Measurements from ENCODE around the gene HMGB1. TPM values are rescaled to one million over a fixed set of nuclear protein-coding genes. Genes with fewer than 3 reads are reported as not detected.

The HMGB1 gene
- total RNA-seq, 1 experiment from 2014 or later = 660 TPM

- H3K4me1 ChIP-seq (ENCODE audit: low read length) = peaks cover 46% of the 10 kb centered on the region
- H3K79me2 ChIP-seq (ENCODE audit: low read length) = no peaks in the 10 kb centered on the region
- no peak overlapping the region for H2AFZ ChIP-seq (ENCODE audit: low read length)
- no peak overlapping the region for H3K4me3 ChIP-seq (ENCODE audit: low read length)
- H4K20me1 ChIP-seq (ENCODE audit: insufficient read depth, low read depth, low read length) = no peaks in the 10 kb centered on the region
- H3K27ac ChIP-seq (ENCODE audit: low read length) = no peak overlapping the region
- no peaks in the 10 kb centered on the region for H3K9me2 ChIP-seq (replicated peaks; ENCODE audit: insufficient read depth, low read length)
- no peak for DNase-seq
- peak overlapping the region; percentile 18 for H3K4me2 ChIP-seq (ENCODE audit: low read depth, low read length, poor library complexity, severe bottlenecking)
- no peaks in the 10 kb centered on the region for H3K27me3 ChIP-seq (ENCODE audit: low read length)
- no peaks in the 10 kb centered on the region for H3K9me3 ChIP-seq (ENCODE audit: low read length)
- H3K9ac ChIP-seq (ENCODE audit: low read length) = no peak overlapping the region
- no peaks in the 10 kb centered on the region for H3K36me3 ChIP-seq (ENCODE audit: insufficient read depth, low read length)
These were observed 29.8 kb downstream of the HMGB1 start for GRCh38 chr13:30435911-30436451.

DNA sequence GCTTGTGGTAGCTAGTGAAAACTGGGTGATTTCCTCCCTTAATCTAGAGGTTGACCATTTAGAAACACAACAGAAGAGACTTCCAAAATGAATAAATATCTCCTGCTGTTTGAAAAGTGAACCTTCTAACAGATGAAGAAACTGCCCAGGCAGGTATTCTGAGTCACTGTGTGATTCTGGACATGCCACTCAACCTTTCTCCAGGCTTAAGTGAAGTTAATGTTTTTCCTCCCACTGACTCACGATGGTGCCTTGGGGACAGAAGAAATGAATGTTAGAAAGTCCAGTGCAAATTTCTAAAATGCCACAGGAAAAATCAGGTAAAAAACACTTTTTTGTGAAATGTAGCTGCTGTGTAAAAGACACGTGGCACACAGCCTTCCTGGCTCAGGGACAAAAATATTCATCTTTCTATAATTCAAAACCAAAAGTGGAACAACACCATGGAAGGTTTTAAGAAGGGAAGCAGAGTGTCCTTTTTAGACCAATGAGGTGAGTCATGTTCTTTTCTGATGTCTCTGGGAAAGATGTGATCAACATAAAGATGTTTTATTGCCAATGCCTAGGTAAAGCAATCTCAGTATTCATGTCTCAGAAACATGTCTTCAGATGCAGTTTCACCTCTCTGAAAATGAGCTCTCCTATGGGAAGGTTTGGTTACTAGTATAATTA lies 34.3 kb downstream of the HMGB1 start:
- H3K79me2 ChIP-seq (ENCODE audit: low read length) = no peaks in the 10 kb centered on the region
- H2AFZ ChIP-seq (ENCODE audit: low read length) = peak overlapping the region; percentile 4; the same call in 1 of the 2 replicates
- H3K27me3 ChIP-seq (ENCODE audit: low read length) = no peaks in the 10 kb centered on the region
- H3K36me3 ChIP-seq (ENCODE audit: insufficient read depth, low read length) = no peaks in the 10 kb centered on the region
- DNase-seq = no peak
- no peaks in the 10 kb centered on the region for H3K9me3 ChIP-seq (ENCODE audit: low read length)
- H3K9ac ChIP-seq (ENCODE audit: low read length) = no peak overlapping the region
- no peaks in the 10 kb centered on the region for H4K20me1 ChIP-seq (ENCODE audit: insufficient read depth, low read depth, low read length)
- peak overlapping the region; percentile 74 for H3K4me2 ChIP-seq (ENCODE audit: low read depth, low read length, poor library complexity, severe bottlenecking)
- peaks cover 57% of the 10 kb centered on the region for H3K4me1 ChIP-seq (ENCODE audit: low read length)
- no peaks in the 10 kb centered on the region for H3K9me2 ChIP-seq (replicated peaks; ENCODE audit: insufficient read depth, low read length)
- no peak overlapping the region for H3K4me3 ChIP-seq (ENCODE audit: low read length)
- no peak overlapping the region for H3K27ac ChIP-seq (ENCODE audit: low read length)

GRCh38 chr13:30429721-30430694 lies 35.7 kb downstream of the HMGB1 start:
- Histone ChIP-seq H3K9me2 (replicated peaks; ENCODE audit: insufficient read depth, low read length) (no peaks in the 10 kb centered on the region), H3K4me2 (ENCODE audit: low read depth, low read length, poor library complexity, severe bottlenecking) (peak overlapping the region; percentile 74), H4K20me1 (ENCODE audit: insufficient read depth, low read depth, low read length) (no peaks in the 10 kb centered on the region), H3K9ac (ENCODE audit: low read length) (peak overlapping the region; percentile 44), H3K4me1 (ENCODE audit: low read length) (peaks cover 49% of the 10 kb centered on the region), H3K27ac (ENCODE audit: low read length) (peak overlapping the region; percentile 87), H2AFZ (ENCODE audit: low read length) (peak overlapping the region; percentile 58), H3K36me3 (ENCODE audit: insufficient read depth, low read length) (no peaks in the 10 kb centered on the region), H3K9me3 (ENCODE audit: low read length) (no peaks in the 10 kb centered on the region), H3K4me3 (ENCODE audit: low read length) (peak overlapping the region; percentile 36), H3K27me3 (ENCODE audit: low read length) (no peaks in the 10 kb centered on the region), H3K79me2 (ENCODE audit: low read length) (no peaks in the 10 kb centered on the region)
- DNase-seq = no peak

DNA sequence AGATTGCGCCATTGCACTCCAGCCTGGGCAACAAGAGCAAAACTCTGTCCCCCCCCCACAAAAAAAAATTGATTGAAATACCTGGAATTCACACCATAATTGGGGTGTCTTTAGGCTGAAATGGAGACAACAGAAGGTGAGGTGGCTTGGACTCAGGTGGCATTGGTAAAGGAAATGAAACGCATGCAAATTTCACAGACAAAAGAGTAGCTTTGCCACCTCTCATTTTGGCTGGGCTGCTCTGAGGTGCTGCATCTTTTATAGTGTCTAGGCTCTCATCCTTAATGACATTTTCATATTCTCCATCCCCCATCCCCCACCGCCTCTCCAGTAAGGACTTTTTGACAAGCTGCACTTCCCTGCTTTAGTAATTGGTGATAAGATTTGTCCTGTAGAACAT lies 36.5 kb downstream of the HMGB1 start:
- no peaks in the 10 kb centered on the region for H4K20me1 ChIP-seq (ENCODE audit: insufficient read depth, low read depth, low read length)
- H3K4me1 ChIP-seq (ENCODE audit: low read length) = peaks cover 56% of the 10 kb centered on the region
- peak overlapping the region; percentile 87 for H3K27ac ChIP-seq (ENCODE audit: low read length)
- peak overlapping the region; percentile 74 for H3K4me2 ChIP-seq (ENCODE audit: low read depth, low read length, poor library complexity, severe bottlenecking)
- no peaks in the 10 kb centered on the region for H3K9me3 ChIP-seq (ENCODE audit: low read length)
- peak overlapping the region; percentile 44 for H3K9ac ChIP-seq (ENCODE audit: low read length)
- H3K9me2 ChIP-seq (replicated peaks; ENCODE audit: insufficient read depth, low read length) = no peaks in the 10 kb centered on the region
- H2AFZ ChIP-seq (ENCODE audit: low read length) = no peak overlapping the region
- peak overlapping the region; percentile 36 for H3K4me3 ChIP-seq (ENCODE audit: low read length)
- H3K79me2 ChIP-seq (ENCODE audit: low read length) = no peaks in the 10 kb centered on the region
- no peaks in the 10 kb centered on the region for H3K27me3 ChIP-seq (ENCODE audit: low read length)
- H3K36me3 ChIP-seq (ENCODE audit: insufficient read depth, low read length) = no peaks in the 10 kb centered on the region
- peak; percentile 87 for DNase-seq

DNA sequence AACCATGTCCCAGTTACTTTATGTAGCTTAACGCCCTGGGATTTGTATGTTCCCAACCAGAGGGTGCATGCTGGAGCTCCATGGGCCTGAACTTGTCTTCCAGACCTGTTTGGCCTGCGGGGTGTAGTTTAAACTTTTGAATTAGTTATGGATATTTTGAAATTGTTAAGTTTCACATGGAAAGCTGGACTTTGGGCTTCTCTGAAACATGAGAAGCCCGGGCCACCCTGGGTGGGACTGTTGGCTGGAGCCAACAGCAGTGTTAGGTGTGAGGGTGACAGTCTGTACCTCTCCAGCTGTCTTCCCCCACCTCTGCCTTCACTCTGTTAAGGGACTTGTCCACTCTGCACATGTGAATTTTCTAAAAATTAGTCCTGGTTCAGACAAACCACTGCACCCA lies 41.8 kb downstream of the HMGB1 start:
- Histone ChIP-seq H3K9me2 (replicated peaks; ENCODE audit: insufficient read depth, low read length) (no peaks in the 10 kb centered on the region), H3K27ac (ENCODE audit: low read length) (peak overlapping the region; percentile 94), H3K9me3 (ENCODE audit: low read length) (no peaks in the 10 kb centered on the region), H3K27me3 (ENCODE audit: low read length) (no peaks in the 10 kb centered on the region), H3K36me3 (ENCODE audit: insufficient read depth, low read length) (no peaks in the 10 kb centered on the region), H4K20me1 (ENCODE audit: insufficient read depth, low read depth, low read length) (no peaks in the 10 kb centered on the region), H3K4me3 (ENCODE audit: low read length) (peak overlapping the region; percentile 88), H3K4me1 (ENCODE audit: low read length) (peaks cover 70% of the 10 kb centered on the region), H3K79me2 (ENCODE audit: low read length) (peaks cover 8% of the 10 kb centered on the region; the same call in 1 of the 2 replicates), H3K4me2 (ENCODE audit: low read depth, low read length, poor library complexity, severe bottlenecking) (peak overlapping the region; percentile 99), H3K9ac (ENCODE audit: low read length) (peak overlapping the region; percentile 19; the same call in 1 of the 2 replicates), H2AFZ (ENCODE audit: low read length) (no peak overlapping the region)
- no peak for DNase-seq

GRCh38 chr13:30422054-30422839 lies 43.5 kb downstream of the HMGB1 start, which contains the start of gene UBE2L5:
UBE2L5 (plus strand) TSS chr13:30422493; CDS start chr13:30427991, 5,498 bp downstream.
- H3K27ac ChIP-seq (ENCODE audit: low read length) = peak within 1 kb of the TSS; percentile 96
- peak within 1 kb of the TSS; percentile 92 for H3K9ac ChIP-seq (ENCODE audit: low read length)
- DNase-seq = peak; percentile 94
- H3K4me1 ChIP-seq (ENCODE audit: low read length) = peaks cover 81% of the 10 kb centered on the region
- H3K9me2 ChIP-seq (replicated peaks; ENCODE audit: insufficient read depth, low read length) = no peaks in the 10 kb centered on the region
- no peaks in the 10 kb centered on the region for H4K20me1 ChIP-seq (ENCODE audit: insufficient read depth, low read depth, low read length)
- peaks cover 8% of the 10 kb centered on the region; the same call in 1 of the 2 replicates for H3K79me2 ChIP-seq (ENCODE audit: low read length)
- no peaks in the 10 kb centered on the region for H3K9me3 ChIP-seq (ENCODE audit: low read length)
- H3K4me2 ChIP-seq (ENCODE audit: low read depth, low read length, poor library complexity, severe bottlenecking) = peak within 1 kb of the TSS; percentile 99
- no peaks in the 10 kb centered on the region for H3K27me3 ChIP-seq (ENCODE audit: low read length)
- peak within 1 kb of the TSS; percentile 88 for H3K4me3 ChIP-seq (ENCODE audit: low read length)
- no peaks in the 10 kb centered on the region for H3K36me3 ChIP-seq (ENCODE audit: insufficient read depth, low read length)
- H2AFZ ChIP-seq (ENCODE audit: low read length) = no peak within 1 kb of the TSS

DNA sequence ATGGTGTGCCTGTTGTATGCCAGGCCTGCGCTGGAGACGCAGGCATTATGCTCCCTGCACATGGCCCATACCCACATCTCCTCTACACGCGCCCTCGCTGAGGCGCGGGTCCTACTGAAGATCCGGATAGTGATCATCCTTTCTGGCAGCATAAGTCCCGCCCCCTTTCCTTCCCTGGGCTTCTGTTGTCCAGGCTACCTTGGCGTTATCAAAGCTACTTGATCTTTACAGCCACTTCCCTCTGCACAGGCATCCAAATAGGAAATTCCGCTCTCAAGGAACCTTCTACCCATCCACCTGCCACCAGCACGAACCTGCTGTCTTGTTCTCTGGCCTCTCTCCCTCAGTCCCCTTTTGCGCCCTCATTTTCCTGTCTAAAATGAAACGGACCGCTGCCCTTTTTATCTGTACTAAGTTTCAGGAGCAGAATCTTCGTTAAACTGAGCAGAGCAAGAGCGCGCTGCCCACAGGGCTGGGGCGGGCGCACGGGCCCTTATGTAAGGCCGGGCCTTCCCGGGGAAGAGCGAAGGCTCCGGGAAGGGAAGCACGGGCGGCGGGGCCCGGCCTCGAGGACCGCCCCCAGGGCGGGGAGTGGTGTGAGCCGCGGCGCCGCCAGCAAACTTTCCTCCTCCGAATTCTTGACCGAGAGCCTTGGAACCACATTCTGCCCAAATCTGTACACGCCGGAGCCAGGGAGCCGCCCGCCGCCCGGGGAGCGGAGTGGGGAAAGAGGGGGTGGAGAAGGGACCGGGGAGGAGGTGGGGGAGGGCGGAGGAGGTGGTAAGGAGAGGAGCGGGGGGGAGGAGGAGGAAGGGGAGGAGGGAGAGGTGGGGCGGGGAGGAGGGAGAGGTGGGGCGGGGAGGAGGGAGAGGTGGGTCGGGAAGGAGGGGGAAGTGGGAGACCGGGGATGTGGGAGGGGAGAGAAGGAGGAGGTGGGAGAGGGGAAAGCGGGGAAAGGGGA lies 44.4 kb downstream of the HMGB1 start:
- Histone ChIP-seq H3K27ac (ENCODE audit: low read length) (peak overlapping the region; percentile 96), H3K27me3 (ENCODE audit: low read length) (no peaks in the 10 kb centered on the region), H3K4me3 (ENCODE audit: low read length) (peak overlapping the region; percentile 82), H3K4me1 (ENCODE audit: low read length) (peaks cover 81% of the 10 kb centered on the region), H3K4me2 (ENCODE audit: low read depth, low read length, poor library complexity, severe bottlenecking) (peak overlapping the region; percentile 90), H3K9ac (ENCODE audit: low read length) (peak overlapping the region; percentile 92), H4K20me1 (ENCODE audit: insufficient read depth, low read depth, low read length) (no peaks in the 10 kb centered on the region), H3K9me3 (ENCODE audit: low read length) (no peaks in the 10 kb centered on the region), H2AFZ (ENCODE audit: low read length) (no peak overlapping the region), H3K79me2 (ENCODE audit: low read length) (peaks cover 8% of the 10 kb centered on the region; the same call in 1 of the 2 replicates), H3K36me3 (ENCODE audit: insufficient read depth, low read length) (no peaks in the 10 kb centered on the region), H3K9me2 (replicated peaks; ENCODE audit: insufficient read depth, low read length) (no peaks in the 10 kb centered on the region)
- peak; percentile 82 for DNase-seq

All from Karpas-422 (cell line).